Activated naive CD8-positive, alpha-beta T cell (primary cell): ENCODE data around the gene HEMGN.
A peak's percentile ranks its signal among the peaks of the same experiment; 100 is the strongest.
"Not testable (repeated sequence)": the region's sequence is repeated elsewhere in the genome, so short reads cannot be mapped to it uniquely, and the experiment has no call there.

Experiments
- H3K27ac Mint-ChIP-seq: one replicate; pipeline ENCODE4 v1.8.0; 2021; ENCODE audit warnings: mixed read lengths
- H3K27me3 Mint-ChIP-seq: one replicate; pipeline ENCODE4 v1.8.0; 2021; ENCODE audit warnings: mixed read lengths
- H3K36me3 Mint-ChIP-seq: one replicate; pipeline ENCODE4 v1.8.0; 2021; ENCODE audit warnings: mixed read lengths
- H3K4me1 Mint-ChIP-seq: one replicate; pipeline ENCODE4 v1.8.0; 2021; ENCODE audit warnings: low read depth, mixed read lengths
- H3K4me3 Mint-ChIP-seq: one replicate; pipeline ENCODE4 v1.8.0; 2021; ENCODE audit warnings: mild to moderate bottlenecking, mixed read lengths
- H3K9me3 Mint-ChIP-seq: one replicate; pipeline ENCODE4 v1.8.0; 2021; ENCODE audit warnings: low read depth, mixed read lengths

HEMGN gene

DNA sequence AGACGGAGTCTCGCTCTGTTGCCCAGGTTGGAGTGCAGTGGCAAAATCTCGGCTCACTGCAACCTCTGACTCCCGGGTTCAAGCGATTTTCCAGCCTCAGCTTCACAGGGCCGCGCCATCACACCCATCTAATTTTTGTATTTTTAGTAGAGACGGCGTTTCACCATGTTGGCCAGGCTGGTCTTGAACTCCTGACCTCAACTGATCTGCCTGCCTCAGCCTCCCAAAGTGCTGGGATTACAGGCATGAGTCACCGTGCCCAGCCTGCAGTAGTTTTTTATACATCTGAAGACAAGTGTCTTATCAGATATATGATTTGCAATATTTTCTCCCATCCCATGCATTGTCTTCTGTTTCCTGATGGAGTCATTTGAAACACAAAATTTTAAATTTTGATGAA is 38.7 kb upstream of the HEMGN start:
- H3K4me1 Mint-ChIP-seq, result peaks cover 32% of the 10 kb centered on the region
- H3K27ac Mint-ChIP-seq, H3K9me3 Mint-ChIP-seq, H3K27me3 Mint-ChIP-seq, H3K36me3 Mint-ChIP-seq, H3K4me3 Mint-ChIP-seq: not testable (repeated sequence)

DNA sequence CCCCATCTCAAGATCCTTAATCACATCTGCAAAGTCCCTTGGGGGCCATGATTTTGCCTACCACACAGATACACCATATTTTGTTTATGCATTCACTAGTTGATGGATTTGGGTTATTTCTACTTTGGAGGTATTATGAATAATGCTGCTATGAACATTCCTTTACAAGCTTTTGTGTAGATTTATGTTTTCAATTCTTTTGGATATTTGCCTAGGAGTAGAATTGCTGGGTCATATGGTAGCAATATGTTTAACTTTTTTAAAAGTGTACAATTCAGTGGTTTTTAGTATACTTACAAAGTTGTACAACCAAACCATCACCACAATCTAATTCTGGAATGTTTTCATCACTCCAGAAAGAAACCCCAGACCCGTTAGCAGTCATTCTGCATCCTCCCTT is 37.4 kb upstream of the HEMGN start:
- Mint-ChIP-seq H3K4me3 (no peak overlapping the region), H3K36me3 (peaks cover 2% of the 10 kb centered on the region), H3K27ac (peak overlapping the region; percentile 35), H3K4me1 (peaks cover 23% of the 10 kb centered on the region), H3K27me3 (no peaks in the 10 kb centered on the region), H3K9me3 (no peaks in the 10 kb centered on the region)

DNA sequence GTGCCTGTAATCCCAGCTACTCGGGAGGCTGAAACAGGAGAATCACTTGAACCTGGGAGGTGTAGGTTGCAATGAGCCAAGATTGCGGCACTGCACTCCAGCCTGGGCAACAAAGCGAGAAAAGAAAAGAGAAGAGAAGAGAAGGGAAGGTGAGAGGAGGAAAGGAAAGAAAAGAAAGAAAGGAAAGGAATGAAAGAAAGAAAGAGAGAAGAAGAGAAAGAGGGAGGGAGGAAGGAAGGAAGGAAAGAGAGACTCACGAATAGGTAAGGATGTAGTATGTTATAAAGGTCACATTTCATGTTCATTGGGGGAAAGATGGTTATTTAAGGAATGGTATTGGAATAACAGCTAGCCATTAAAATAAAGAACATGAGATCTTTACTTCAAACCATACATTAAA is 34.8 kb upstream of the HEMGN start:
- no peaks in the 10 kb centered on the region for H3K9me3 Mint-ChIP-seq
- peaks cover 2% of the 10 kb centered on the region for H3K36me3 Mint-ChIP-seq

GRCh38 chr9:97970165-97970564 is 32.2 kb upstream of the HEMGN start:
- Mint-ChIP-seq H3K27ac (peak overlapping the region; percentile 74), H3K36me3 (peaks cover under 1% of the 10 kb centered on the region), H3K4me3 (peak overlapping the region; percentile 59)

More for the DNA sequence above, 34.8 kb upstream of the HEMGN start:
- H3K27ac Mint-ChIP-seq, result no peak overlapping the region
- no peak overlapping the region for H3K4me3 Mint-ChIP-seq
- peaks cover 22% of the 10 kb centered on the region for H3K4me1 Mint-ChIP-seq
- H3K27me3 Mint-ChIP-seq, result no peaks in the 10 kb centered on the region

GRCh38 chr9:97969014-97969413 is 31.0 kb upstream of the HEMGN start:
- peaks cover 1% of the 10 kb centered on the region for H3K27me3 Mint-ChIP-seq

More at GRCh38 chr9:97970165-97970564, 32.2 kb upstream of the HEMGN start:
- Mint-ChIP-seq H3K27me3 (no peaks in the 10 kb centered on the region), H3K4me1 (peaks cover 23% of the 10 kb centered on the region), H3K9me3 (no peaks in the 10 kb centered on the region)

GRCh38 chr9:97966493-97966892 is 28.5 kb upstream of the HEMGN start:
- no peaks in the 10 kb centered on the region for H3K36me3 Mint-ChIP-seq
- H3K4me1 Mint-ChIP-seq, result peaks cover 19% of the 10 kb centered on the region
- peaks cover 2% of the 10 kb centered on the region for H3K27me3 Mint-ChIP-seq
- no peak overlapping the region for H3K4me3 Mint-ChIP-seq
- H3K27ac Mint-ChIP-seq, result no peak overlapping the region
- H3K9me3 Mint-ChIP-seq, result no peaks in the 10 kb centered on the region

More at GRCh38 chr9:97969014-97969413, 31.0 kb upstream of the HEMGN start:
- Mint-ChIP-seq H3K36me3 (no peaks in the 10 kb centered on the region), H3K4me1 (peaks cover 23% of the 10 kb centered on the region), H3K9me3 (no peaks in the 10 kb centered on the region), H3K4me3 (no peak overlapping the region), H3K27ac (no peak overlapping the region)

DNA sequence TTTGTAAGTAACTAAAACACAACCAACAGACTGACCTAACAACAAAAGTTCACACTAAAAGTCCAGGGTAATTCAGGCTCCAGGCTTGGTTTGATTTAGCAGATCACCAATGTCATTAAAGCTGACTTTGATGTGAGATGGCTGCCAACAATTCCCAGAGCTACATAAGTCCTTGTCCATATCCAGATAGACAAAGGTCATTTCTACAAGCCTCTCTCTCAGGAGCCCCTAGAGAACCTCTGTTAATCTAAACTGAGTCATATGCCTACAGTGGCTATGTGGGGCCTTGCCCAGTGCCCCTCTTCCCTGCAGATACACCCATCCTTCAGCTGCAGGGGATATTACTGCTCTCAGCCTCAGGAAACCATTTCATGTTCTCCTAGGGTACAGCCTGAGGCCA is 26.9 kb upstream of the HEMGN start:
- Mint-ChIP-seq H3K27me3 (peaks cover 2% of the 10 kb centered on the region), H3K9me3 (no peaks in the 10 kb centered on the region), H3K36me3 (no peaks in the 10 kb centered on the region), H3K4me1 (peaks cover 12% of the 10 kb centered on the region), H3K27ac (no peak overlapping the region), H3K4me3 (no peak overlapping the region)

- Mint-ChIP-seq H3K27me3 (peaks cover 2% of the 10 kb centered on the region), H3K4me3 (no peak overlapping the region), H3K4me1 (peaks cover 3% of the 10 kb centered on the region), H3K27ac (no peak overlapping the region), H3K36me3 (no peaks in the 10 kb centered on the region), H3K9me3 (no peaks in the 10 kb centered on the region)
Observed at GRCh38 chr9:97963232-97963631, 25.3 kb upstream of the HEMGN start.

DNA sequence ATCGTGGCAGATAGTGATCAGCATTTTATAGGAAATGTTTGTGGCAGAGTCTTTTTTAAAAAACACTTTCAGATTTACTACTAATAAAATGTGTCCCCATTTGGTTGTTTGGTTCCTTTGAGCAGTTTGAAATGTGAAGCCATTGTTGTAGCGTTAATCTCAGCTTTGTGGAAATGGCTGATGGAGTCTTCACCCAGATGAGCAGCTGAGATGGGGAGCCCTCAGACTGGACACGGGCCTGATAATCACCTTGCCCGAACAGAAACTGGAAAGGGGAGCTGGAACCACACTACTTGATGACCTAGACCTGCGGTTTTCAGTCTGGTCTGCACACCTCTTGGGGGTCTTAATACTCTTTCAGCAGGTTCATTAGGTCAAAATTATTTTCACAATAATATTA is 24.6 kb upstream of the HEMGN start:
- Mint-ChIP-seq H3K27me3 (peaks cover 2% of the 10 kb centered on the region), H3K36me3 (no peaks in the 10 kb centered on the region), H3K4me1 (no peaks in the 10 kb centered on the region), H3K27ac (no peak overlapping the region), H3K9me3 (no peaks in the 10 kb centered on the region), H3K4me3 (no peak overlapping the region)

- no peak overlapping the region for H3K27ac Mint-ChIP-seq
- H3K4me1 Mint-ChIP-seq, result no peaks in the 10 kb centered on the region
- peaks cover 2% of the 10 kb centered on the region for H3K27me3 Mint-ChIP-seq
- no peak overlapping the region for H3K4me3 Mint-ChIP-seq
- H3K9me3 Mint-ChIP-seq, result no peaks in the 10 kb centered on the region
- H3K36me3 Mint-ChIP-seq, result no peaks in the 10 kb centered on the region
Observed at GRCh38 chr9:97962136-97962535, 24.2 kb upstream of the HEMGN start.

DNA sequence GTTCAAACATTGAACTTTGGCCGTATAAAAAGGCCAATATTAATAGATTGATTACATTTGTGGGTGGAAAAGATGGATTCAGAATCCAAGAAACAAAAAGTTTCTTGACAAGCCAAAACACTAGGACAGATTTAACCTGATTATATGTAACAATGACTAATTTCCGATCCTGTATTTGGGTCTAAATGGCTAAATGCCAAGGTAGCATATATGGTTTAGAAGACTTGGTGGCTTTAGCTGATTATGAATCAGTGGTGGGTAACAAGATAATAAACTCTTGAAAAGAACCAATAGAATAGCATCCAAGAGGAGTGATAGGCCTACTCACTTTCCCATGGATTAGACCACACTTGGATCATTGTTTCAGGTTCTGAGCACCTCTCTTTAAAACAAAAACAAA is 23.4 kb upstream of the HEMGN start:
- Mint-ChIP-seq H3K9me3 (no peaks in the 10 kb centered on the region), H3K4me3 (no peak overlapping the region), H3K27ac (no peak overlapping the region), H3K27me3 (peaks cover 2% of the 10 kb centered on the region), H3K4me1 (no peaks in the 10 kb centered on the region), H3K36me3 (no peaks in the 10 kb centered on the region)

DNA sequence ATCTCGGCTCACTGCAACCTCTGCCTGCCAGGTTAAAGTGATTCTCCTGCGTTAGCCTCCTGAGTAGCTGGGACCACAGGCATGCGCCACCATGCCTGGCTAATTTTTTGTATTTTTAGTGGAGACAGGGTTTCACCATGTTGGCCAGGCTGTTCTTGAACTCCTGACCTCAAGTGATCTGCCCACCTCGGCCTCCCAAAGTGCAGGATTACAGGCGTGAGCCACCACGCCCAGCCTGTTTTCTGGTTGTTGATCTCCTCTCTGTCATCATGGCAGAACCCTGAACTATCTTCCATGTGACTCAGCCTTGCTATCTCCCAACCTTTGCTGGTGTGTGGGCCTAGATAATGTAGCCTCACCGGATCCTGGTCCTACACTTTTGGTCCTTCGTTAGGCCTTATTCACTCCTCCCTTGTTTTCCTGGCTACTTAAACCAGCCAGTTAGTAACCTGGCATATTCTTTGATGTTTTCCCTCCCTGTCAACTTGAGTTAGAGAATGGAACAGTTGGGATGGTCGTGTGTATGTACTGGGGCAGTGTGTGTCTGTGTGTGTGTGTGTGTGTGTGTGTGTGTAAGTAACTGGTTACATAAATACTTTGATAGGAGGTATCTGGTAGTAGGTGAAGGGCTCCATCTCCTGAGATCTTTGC is 22.8 kb upstream of the HEMGN start:
- H3K27me3 Mint-ChIP-seq, H3K9me3 Mint-ChIP-seq, H3K4me1 Mint-ChIP-seq, H3K4me3 Mint-ChIP-seq, H3K27ac Mint-ChIP-seq, H3K36me3 Mint-ChIP-seq: not testable (repeated sequence)

- Mint-ChIP-seq H3K27ac (no peak overlapping the region), H3K36me3 (no peaks in the 10 kb centered on the region), H3K4me3 (no peak overlapping the region), H3K4me1 (no peaks in the 10 kb centered on the region), H3K9me3 (no peaks in the 10 kb centered on the region), H3K27me3 (peaks cover 2% of the 10 kb centered on the region)
Observed at GRCh38 chr9:97959585-97959984, 21.6 kb upstream of the HEMGN start.

GRCh38 chr9:97958812-97959511 is 21.0 kb upstream of the HEMGN start:
- Mint-ChIP-seq H3K4me1 (no peaks in the 10 kb centered on the region), H3K4me3 (no peak overlapping the region), H3K27me3 (peaks cover 1% of the 10 kb centered on the region), H3K27ac (no peak overlapping the region), H3K9me3 (no peaks in the 10 kb centered on the region), H3K36me3 (no peaks in the 10 kb centered on the region)

GRCh38 chr9:97956331-97956730 is 18.4 kb upstream of the HEMGN start:
- peaks cover 1% of the 10 kb centered on the region for H3K4me1 Mint-ChIP-seq
- no peaks in the 10 kb centered on the region for H3K27me3 Mint-ChIP-seq
- H3K4me3 Mint-ChIP-seq, result no peak overlapping the region
- no peaks in the 10 kb centered on the region for H3K36me3 Mint-ChIP-seq
- no peak overlapping the region for H3K27ac Mint-ChIP-seq
- H3K9me3 Mint-ChIP-seq, result no peaks in the 10 kb centered on the region

DNA sequence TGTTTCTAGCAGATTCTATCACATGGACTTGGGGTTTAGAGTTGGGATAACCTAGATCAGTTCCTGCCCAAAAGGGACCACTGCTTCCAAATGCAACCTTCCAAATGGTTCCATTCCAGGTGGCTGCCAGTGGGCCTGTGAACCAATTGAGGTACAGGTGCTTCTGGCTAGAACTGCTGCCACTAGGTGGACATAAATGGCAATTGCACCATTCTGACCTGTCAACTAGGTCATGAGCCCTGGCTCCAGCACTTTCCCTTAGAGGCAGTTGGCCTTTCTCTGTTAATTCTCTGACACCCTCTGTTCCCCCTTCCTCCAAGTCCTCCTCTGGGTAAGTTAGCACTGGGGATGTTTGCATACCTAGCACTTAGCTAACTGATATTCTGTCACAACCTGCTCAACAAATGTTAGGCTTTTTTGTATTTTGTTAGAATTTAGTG is 16.6 kb upstream of the HEMGN start:
- H3K27me3 Mint-ChIP-seq, result no peaks in the 10 kb centered on the region
- peaks cover 3% of the 10 kb centered on the region for H3K4me1 Mint-ChIP-seq
- no peak overlapping the region for H3K4me3 Mint-ChIP-seq
- no peak overlapping the region for H3K27ac Mint-ChIP-seq
- H3K9me3 Mint-ChIP-seq, result peaks cover 3% of the 10 kb centered on the region
- peaks cover 2% of the 10 kb centered on the region for H3K36me3 Mint-ChIP-seq
